Measurements from ENCODE around the gene PIGBOS1.
A peak's percentile ranks its signal among the peaks of the same experiment; 100 is the strongest.
"Not testable (repeated sequence)": the region's sequence is repeated elsewhere in the genome, so short reads cannot be mapped to it uniquely, and the experiment has no call there.

PIGBOS1 gene

GRCh38 chr15:55290528-55291057, 28.3 kb downstream of the PIGBOS1 start:
- DNase-seq, result peak; percentile 10 to 23

GRCh38 chr15:55289746-55290527, 29.0 kb downstream of the PIGBOS1 start, which contains the start of gene RAB27A:
TSS of gene RAB27A (minus strand) at chr15:55289813. CDS start at chr15:55234934, 54,879 bp downstream.
- peak in 1 of 2 experiments; percentile 7 for DNase-seq

GRCh38 chr15:55289011-55289745, 29.7 kb downstream of the PIGBOS1 start:
- no peak for DNase-seq

- no peak for DNase-seq
Measured at GRCh38 chr15:55288006-55288717, 30.8 kb downstream of the PIGBOS1 start.

- not testable (repeated sequence) for DNase-seq
Measured at GRCh38 chr15:55286442-55287189, 32.3 kb downstream of the PIGBOS1 start.

- no peak for DNase-seq
Measured at GRCh38 chr15:55284426-55284825, 34.5 kb downstream of the PIGBOS1 start.

- DNase-seq, result no peak
Measured at GRCh38 chr15:55283379-55284147, 35.4 kb downstream of the PIGBOS1 start.

GRCh38 chr15:55282284-55282833, 36.6 kb downstream of the PIGBOS1 start:
- DNase-seq, result no peak

GRCh38 chr15:55281517-55282228, 37.2 kb downstream of the PIGBOS1 start:
- DNase-seq, result no peak

GRCh38 chr15:55280589-55280988, 38.3 kb downstream of the PIGBOS1 start:
- not testable (repeated sequence) for DNase-seq

- DNase-seq, result no peak
Measured at GRCh38 chr15:55279746-55280351, 39.1 kb downstream of the PIGBOS1 start.

- DNase-seq, result no peak
Measured at GRCh38 chr15:55279100-55279745, 39.7 kb downstream of the PIGBOS1 start.

GRCh38 chr15:55277715-55278114, 41.2 kb downstream of the PIGBOS1 start:
- DNase-seq, result no peak

- no peak for DNase-seq
Measured at GRCh38 chr15:55277116-55277564, 41.8 kb downstream of the PIGBOS1 start.

GRCh38 chr15:55276324-55276723, 42.6 kb downstream of the PIGBOS1 start:
- no peak for DNase-seq

GRCh38 chr15:55270291-55270690, 48.6 kb downstream of the PIGBOS1 start:
- no peak for DNase-seq

GRCh38 chr15:55268176-55268695, 50.7 kb downstream of the PIGBOS1 start:
- no peak for DNase-seq

- DNase-seq, result no peak
Measured at GRCh38 chr15:55267401-55268175, 51.3 kb downstream of the PIGBOS1 start.

Data from NCI-H187 (cell line).